Measurements from ENCODE around the gene ARL15.

The ARL15 gene

GRCh38 chr5:54184806-54185205, 125.6 kb downstream of the ARL15 start:
- TF ChIP-seq CTCF (IDR thresholded peaks at IDR 0.05; ENCODE audit: insufficient read depth, low read depth, low read length, missing control alignments) = no peak
- no peak overlapping the region for H3K4me3 ChIP-seq (ENCODE audit: low read depth, low read length)
- DNase-seq (ENCODE audit: low read depth) = no peak

GRCh38 chr5:54180630-54181031, 129.7 kb downstream of the ARL15 start:
- DNase-seq (ENCODE audit: low read depth) = no peak
- no peak for TF ChIP-seq CTCF (IDR thresholded peaks at IDR 0.05; ENCODE audit: insufficient read depth, low read depth, low read length, missing control alignments)
- no peak overlapping the region for H3K4me3 ChIP-seq (ENCODE audit: low read depth, low read length)

GRCh38 chr5:54178991-54179390, 131.4 kb downstream of the ARL15 start:
- no peak for TF ChIP-seq CTCF (IDR thresholded peaks at IDR 0.05; ENCODE audit: insufficient read depth, low read depth, low read length, missing control alignments)
- no peak overlapping the region for H3K4me3 ChIP-seq (ENCODE audit: low read depth, low read length)
- DNase-seq (ENCODE audit: low read depth) = no peak

GRCh38 chr5:54178207-54178606, 132.2 kb downstream of the ARL15 start:
- H3K4me3 ChIP-seq (ENCODE audit: low read depth, low read length) = no peak overlapping the region
- no peak for TF ChIP-seq CTCF (IDR thresholded peaks at IDR 0.05; ENCODE audit: insufficient read depth, low read depth, low read length, missing control alignments)
- DNase-seq (ENCODE audit: low read depth) = no peak

- TF ChIP-seq CTCF (IDR thresholded peaks at IDR 0.05; ENCODE audit: insufficient read depth, low read depth, low read length, missing control alignments) = no peak
- no peak for DNase-seq (ENCODE audit: low read depth)
- no peak overlapping the region for H3K4me3 ChIP-seq (ENCODE audit: low read depth, low read length)
These were observed 133.3 kb downstream of the ARL15 start for GRCh38 chr5:54177058-54177457.

DNA sequence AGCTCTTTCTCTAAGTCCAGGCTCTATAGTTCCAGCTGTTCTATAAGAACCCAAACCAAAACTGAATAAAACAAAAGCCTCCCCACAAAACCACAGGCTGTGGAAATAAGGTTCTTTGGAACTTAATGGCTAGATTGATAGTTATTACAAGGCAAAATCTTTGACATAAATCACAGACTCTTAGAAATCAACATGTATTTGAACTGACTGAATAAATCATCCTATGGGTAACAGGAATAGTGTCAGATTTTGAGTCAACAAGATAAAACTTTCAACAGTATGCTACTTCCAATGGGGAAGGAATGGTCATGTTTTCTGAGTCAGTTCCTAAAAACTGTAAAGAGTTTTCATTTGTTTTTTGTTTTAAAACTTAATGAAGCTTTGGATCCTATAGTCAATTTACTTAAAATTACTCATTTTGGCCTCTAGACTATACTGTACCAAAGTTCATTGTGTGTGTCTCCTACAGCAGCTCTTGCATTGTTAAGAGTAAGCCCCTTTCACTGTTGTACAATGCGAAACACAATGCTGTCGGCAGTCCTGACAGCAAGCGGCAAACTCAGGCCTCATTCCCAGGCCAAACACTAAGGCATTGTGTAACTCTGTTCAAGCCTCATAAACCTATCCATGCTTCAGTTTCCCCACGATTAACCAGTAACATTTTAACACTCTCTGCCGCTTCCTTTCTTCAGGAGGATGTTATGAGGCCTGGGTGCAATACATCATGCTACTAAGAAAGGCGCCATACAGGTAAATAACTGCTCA, 134.1 kb downstream of the ARL15 start:
- H3K4me3 ChIP-seq (ENCODE audit: low read depth, low read length) = no peak overlapping the region
- no peak for TF ChIP-seq CTCF (IDR thresholded peaks at IDR 0.05; ENCODE audit: insufficient read depth, low read depth, low read length, missing control alignments)
- DNase-seq (ENCODE audit: low read depth) = no peak

DNA sequence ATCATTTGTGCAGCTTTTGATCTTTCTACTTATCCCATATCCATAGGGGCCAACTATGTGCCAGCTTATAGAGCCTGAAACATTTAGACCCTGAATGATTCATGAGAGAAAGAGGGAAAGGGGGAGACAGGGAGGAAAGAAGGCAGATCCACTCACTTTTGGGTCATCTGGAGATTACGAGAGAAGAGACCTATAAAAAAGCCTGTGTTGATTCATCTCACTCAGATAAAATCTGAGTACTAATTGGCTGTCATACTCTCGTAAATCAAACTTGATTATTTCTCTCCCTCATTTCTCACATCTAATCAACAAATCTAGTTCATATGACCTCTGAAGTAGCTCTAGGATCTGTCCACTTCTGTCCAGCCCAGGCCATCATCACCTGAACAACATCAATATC, 137.1 kb downstream of the ARL15 start:
- TF ChIP-seq CTCF (IDR thresholded peaks at IDR 0.05; ENCODE audit: insufficient read depth, low read depth, low read length, missing control alignments) = no peak
- H3K4me3 ChIP-seq (ENCODE audit: low read depth, low read length) = no peak overlapping the region
- no peak for DNase-seq (ENCODE audit: low read depth)

All from GM12865 (cell line).